Stimulated activated CD4-positive, alpha-beta T cell treated with anti-CD3 and anti-CD28 coated beads, Interleukin-4, amount 100 ng/mL, for 1 hour (primary cell): ENCODE measurements around the gene CCT8L2.
"Not testable (repeated sequence)": the region's sequence is repeated elsewhere in the genome, so short reads cannot be mapped to it uniquely, and the experiment has no call there.

Experiments
- DNase-seq: peaks from one replicate; pipeline ENCODE4 v3.0.0-alpha.2; 2020

The CCT8L2 gene

DNA sequence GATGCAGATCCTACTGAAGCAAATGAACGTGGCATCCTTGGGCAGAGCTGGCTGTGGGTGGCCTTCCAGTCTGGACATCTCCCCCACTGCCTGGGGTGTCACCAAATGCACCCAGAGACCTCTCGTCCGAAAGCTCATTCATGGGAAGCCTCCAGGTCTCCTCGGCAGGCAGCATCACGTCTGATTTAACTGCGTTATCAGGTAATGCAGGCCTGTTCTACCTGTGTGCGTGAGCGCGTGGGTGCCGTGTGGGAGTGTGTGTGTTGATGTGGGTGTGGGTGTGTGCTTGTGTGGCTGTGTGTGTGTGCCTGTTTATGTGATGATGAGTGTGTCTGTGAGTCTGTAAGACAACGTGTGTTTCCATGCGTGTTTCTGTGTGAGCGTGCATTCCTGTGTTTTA is 35.1 kb downstream of the CCT8L2 start:
- DNase-seq: not testable (repeated sequence)

DNA sequence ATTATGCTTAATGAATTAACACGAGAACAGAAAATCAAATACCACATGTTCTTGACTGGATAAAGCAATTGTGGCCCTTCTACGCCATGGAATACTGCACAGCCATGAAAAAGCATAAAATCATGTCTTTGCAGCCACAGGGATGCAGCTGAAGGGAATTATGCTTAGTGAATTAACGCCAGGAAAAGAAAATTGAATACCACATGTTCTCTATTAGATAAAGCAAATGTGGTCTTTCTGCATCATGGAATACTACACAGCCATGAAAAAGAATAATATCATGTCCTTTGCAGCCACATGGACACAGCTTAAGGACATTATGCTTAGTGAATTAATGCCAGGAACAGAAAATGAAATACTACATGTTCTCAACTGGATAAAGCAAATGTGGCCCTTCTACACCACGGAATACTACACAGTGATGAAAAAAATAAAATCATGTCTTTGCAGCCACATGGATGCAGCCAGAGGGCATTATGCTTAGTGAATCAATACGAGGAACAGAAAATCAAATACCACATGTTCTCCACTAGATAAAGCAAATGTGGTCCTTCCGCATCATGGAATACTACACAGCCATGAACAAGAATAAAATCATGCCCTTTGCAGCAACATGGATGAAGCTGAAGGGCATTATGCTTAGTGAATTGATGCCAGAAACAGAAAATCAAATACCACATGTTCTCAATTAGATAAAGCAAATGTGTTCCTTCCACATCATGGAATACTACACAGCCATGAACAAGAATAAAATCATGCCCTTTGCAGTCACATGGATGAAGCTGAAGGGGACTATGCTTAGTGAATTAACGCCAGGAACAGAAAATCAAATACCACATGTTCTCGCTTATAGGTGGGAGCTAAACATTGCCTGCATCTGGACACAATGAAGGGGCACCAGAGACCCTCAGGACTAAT is 37.3 kb downstream of the CCT8L2 start:
- DNase-seq: not testable (repeated sequence)

DNA sequence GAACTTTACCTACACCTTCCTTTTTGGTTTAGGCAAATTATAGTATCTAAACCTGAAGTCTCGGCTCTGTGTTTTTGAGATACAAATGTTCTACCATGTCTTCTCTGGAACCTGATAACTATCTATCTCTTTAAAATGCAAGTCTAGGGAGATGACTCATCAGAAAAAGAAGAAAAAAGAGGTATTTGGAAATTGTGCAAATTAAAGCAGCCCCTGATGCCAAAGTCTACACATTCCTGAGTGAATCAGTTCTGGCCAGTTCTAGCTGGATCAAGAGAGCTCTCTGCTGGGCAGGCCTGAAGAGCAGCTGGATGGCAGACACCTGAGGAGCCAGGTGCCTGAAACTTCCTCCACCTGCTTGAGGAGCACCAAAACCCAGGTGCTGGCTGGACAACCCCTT is 49.3 kb downstream of the CCT8L2 start:
- DNase-seq: not testable (repeated sequence)
